Osteoblast (primary cell): ENCODE measurements around the gene NOS1. TPM values are rescaled to one million over a fixed set of nuclear protein-coding genes. Genes with fewer than 3 reads are reported as not detected.

Experiments used
- DNase-seq: peaks from one replicate; pipeline ENCODE4 v3.0.0; 2011; ENCODE audit warnings: low spot score, mixed read lengths; ENCODE audit not compliant: insufficient read length; ENCODE audit errors: missing footprints
- H2AFZ ChIP-seq: 2 replicates; pipeline ENCODE4 v1.6.0; 2011; ENCODE audit warnings: mild to moderate bottlenecking, low read length
- H3K27ac ChIP-seq: 2 replicates; pipeline ENCODE4 v1.5.1; 2011; ENCODE audit warnings: mild to moderate bottlenecking, low read depth, low read length, moderate library complexity
- H3K27me3 ChIP-seq: 2 replicates; pipeline ENCODE4 v1.6.0; 2012; ENCODE audit warnings: mild to moderate bottlenecking, control low read depth, inconsistent platforms, low read length, moderate library complexity; ENCODE audit not compliant: insufficient read depth
- H3K36me3 ChIP-seq: 2 replicates; pipeline ENCODE4 v1.5.1; 2011; ENCODE audit warnings: mild to moderate bottlenecking, low read length, control low read depth, moderate library complexity; ENCODE audit not compliant: insufficient read depth
- H3K4me1 ChIP-seq: 2 replicates; pipeline ENCODE4 v1.5.1; 2011; ENCODE audit warnings: mild to moderate bottlenecking, low read length, control low read depth, moderate library complexity; ENCODE audit not compliant: insufficient read depth
- H3K4me2 ChIP-seq: 2 replicates; pipeline ENCODE4 v1.6.0; 2011; ENCODE audit warnings: mild to moderate bottlenecking, low read length; ENCODE audit not compliant: insufficient read depth
- H3K4me3 ChIP-seq: fragments of 200-600 bp; sonication (generic); 3 replicates; pipeline ENCODE4 v1.5.1; 2012; ENCODE audit warnings: mild to moderate bottlenecking, low read length, inconsistent platforms; ENCODE audit not compliant: insufficient read depth
- H3K79me2 ChIP-seq: 2 replicates; pipeline ENCODE4 v1.6.0; 2012; ENCODE audit warnings: mild to moderate bottlenecking, low read length, control low read depth, inconsistent platforms; ENCODE audit not compliant: insufficient read depth
- H3K9me3 ChIP-seq: 2 replicates; pipeline ENCODE4 v1.5.1; 2011; ENCODE audit warnings: low read depth, low read length, control low read depth
- H4K20me1 ChIP-seq: 2 replicates; pipeline ENCODE4 v1.6.0; 2012; ENCODE audit warnings: mild to moderate bottlenecking, low read length, control low read depth; ENCODE audit not compliant: insufficient read depth
- CTCF ChIP-seq: IDR thresholded peaks from 2 replicates; pipeline ENCODE4 v1.5.1; 2011; ENCODE audit warnings: mild to moderate bottlenecking, low read depth, low read length, moderate library complexity; ENCODE audit errors: extremely low read depth
- total RNA-seq: library from RNA; depleted of rRNA; stranded (reverse); fragments of >200 nt; gene quantifications from 2 replicates; pipeline ENCODE4 v1.2.3, GENCODE V29; 2012

Gene NOS1
- total RNA-seq, 1 donor = not detected

GRCh38 chr12:117218149-117218548 lies 143.3 kb downstream of the NOS1 start:
- no peak overlapping the region for H3K27ac ChIP-seq
- no peaks in the 10 kb centered on the region for H3K36me3 ChIP-seq
- H4K20me1 ChIP-seq = no peaks in the 10 kb centered on the region
- H3K4me3 ChIP-seq = no peak overlapping the region
- H3K27me3 ChIP-seq = no peaks in the 10 kb centered on the region
- H3K4me1 ChIP-seq = no peaks in the 10 kb centered on the region
- no peaks in the 10 kb centered on the region for H3K9me3 ChIP-seq
- DNase-seq = no peak
- H3K79me2 ChIP-seq = no peaks in the 10 kb centered on the region
- no peak overlapping the region for H2AFZ ChIP-seq
- no peak overlapping the region for H3K4me2 ChIP-seq
- TF ChIP-seq CTCF = no peak

GRCh38 chr12:117216686-117217085 lies 144.7 kb downstream of the NOS1 start:
- no peaks in the 10 kb centered on the region for H3K9me3 ChIP-seq
- no peak for TF ChIP-seq CTCF
- no peaks in the 10 kb centered on the region for H3K27me3 ChIP-seq
- H3K36me3 ChIP-seq = no peaks in the 10 kb centered on the region
- no peak for DNase-seq
- H3K4me2 ChIP-seq = no peak overlapping the region
- H3K27ac ChIP-seq = no peak overlapping the region
- H2AFZ ChIP-seq = no peak overlapping the region
- H3K79me2 ChIP-seq = no peaks in the 10 kb centered on the region
- H4K20me1 ChIP-seq = no peaks in the 10 kb centered on the region
- H3K4me3 ChIP-seq = no peak overlapping the region
- no peaks in the 10 kb centered on the region for H3K4me1 ChIP-seq

GRCh38 chr12:117214797-117215196 lies 146.6 kb downstream of the NOS1 start:
- no peak for DNase-seq
- no peak overlapping the region for H3K4me2 ChIP-seq
- H4K20me1 ChIP-seq = no peaks in the 10 kb centered on the region
- no peaks in the 10 kb centered on the region for H3K4me1 ChIP-seq
- no peak overlapping the region for H3K4me3 ChIP-seq
- H3K36me3 ChIP-seq = no peaks in the 10 kb centered on the region
- H2AFZ ChIP-seq = no peak overlapping the region
- no peak for TF ChIP-seq CTCF
- no peaks in the 10 kb centered on the region for H3K27me3 ChIP-seq
- no peaks in the 10 kb centered on the region for H3K79me2 ChIP-seq
- no peak overlapping the region for H3K27ac ChIP-seq
- no peaks in the 10 kb centered on the region for H3K9me3 ChIP-seq

- no peak for DNase-seq
- H3K4me1 ChIP-seq = no peaks in the 10 kb centered on the region
- H2AFZ ChIP-seq = no peak overlapping the region
- H3K27me3 ChIP-seq = no peaks in the 10 kb centered on the region
- H3K27ac ChIP-seq = no peak overlapping the region
- no peaks in the 10 kb centered on the region for H3K36me3 ChIP-seq
- no peaks in the 10 kb centered on the region for H4K20me1 ChIP-seq
- no peak overlapping the region for H3K4me2 ChIP-seq
- H3K79me2 ChIP-seq = no peaks in the 10 kb centered on the region
- H3K4me3 ChIP-seq = no peak overlapping the region
- no peak for TF ChIP-seq CTCF
- no peaks in the 10 kb centered on the region for H3K9me3 ChIP-seq
These were observed 148.1 kb downstream of the NOS1 start for GRCh38 chr12:117213295-117213808.
